Stimulated activated CD4-positive, alpha-beta T cell treated with anti-CD3 and anti-CD28 coated beads, Interleukin-4, amount 100 ng/mL, for 4 hours (primary cell): Measurements from ENCODE around the gene OLFML1.
"Not testable (repeated sequence)": the region's sequence is repeated elsewhere in the genome, so short reads cannot be mapped to it uniquely, and the experiment has no call there.

Source experiments
- DNase-seq, 2 experiments: peaks; one replicate each; pipeline ENCODE4 v3.0.0-alpha.2; 2020

Gene OLFML1

GRCh38 chr11:7513234-7514098, 28.2 kb downstream of the OLFML1 start, which contains the start of gene PPFIBP2:
TSS of gene PPFIBP2 (plus strand) at chr11:7513999. CDS start at chr11:7549476, 35,477 bp downstream.
- peak; percentile 79 to 84 for DNase-seq

GRCh38 chr11:7514099-7514591, 28.8 kb downstream of the OLFML1 start:
- DNase-seq = peak in 1 of 2 experiments; percentile 10

- DNase-seq = no peak
Measured at GRCh38 chr11:7515447-7515886, 30.2 kb downstream of the OLFML1 start.

GRCh38 chr11:7516475-7516874, 31.2 kb downstream of the OLFML1 start:
- DNase-seq = no peak

- DNase-seq = not testable (repeated sequence)
Measured at GRCh38 chr11:7517743-7518142, 32.4 kb downstream of the OLFML1 start.

- DNase-seq = no peak
Measured at GRCh38 chr11:7518811-7519562, 33.7 kb downstream of the OLFML1 start.

GRCh38 chr11:7520011-7520942, 35.0 kb downstream of the OLFML1 start:
- DNase-seq = no peak

GRCh38 chr11:7520981-7521487, 35.7 kb downstream of the OLFML1 start:
- DNase-seq = no peak

GRCh38 chr11:7522121-7522520, 36.8 kb downstream of the OLFML1 start:
- no peak for DNase-seq

GRCh38 chr11:7522546-7522945, 37.2 kb downstream of the OLFML1 start:
- no peak for DNase-seq

GRCh38 chr11:7523416-7524210, 38.3 kb downstream of the OLFML1 start:
- no peak for DNase-seq

GRCh38 chr11:7524462-7525235, 39.3 kb downstream of the OLFML1 start:
- no peak for DNase-seq

- DNase-seq = no peak
Measured at GRCh38 chr11:7525424-7525823, 40.1 kb downstream of the OLFML1 start.

GRCh38 chr11:7527029-7527428, 41.7 kb downstream of the OLFML1 start:
- peak in 1 of 2 experiments; percentile 17 for DNase-seq

- no peak for DNase-seq
Measured at GRCh38 chr11:7528514-7529049, 43.3 kb downstream of the OLFML1 start.

- no peak for DNase-seq
Measured at GRCh38 chr11:7530013-7530640, 44.8 kb downstream of the OLFML1 start.

- no peak for DNase-seq
Measured at GRCh38 chr11:7531011-7531410, 45.7 kb downstream of the OLFML1 start.

GRCh38 chr11:7532405-7533145, 47.3 kb downstream of the OLFML1 start:
- DNase-seq = no peak
